ENCODE results near the gene CETN3. TPM values are rescaled to one million over a fixed set of nuclear protein-coding genes. Genes with fewer than 3 reads are reported as not detected.

The CETN3 gene
- total RNA-seq, 1 experiment from 2014 or later = 38.5 TPM

DNA sequence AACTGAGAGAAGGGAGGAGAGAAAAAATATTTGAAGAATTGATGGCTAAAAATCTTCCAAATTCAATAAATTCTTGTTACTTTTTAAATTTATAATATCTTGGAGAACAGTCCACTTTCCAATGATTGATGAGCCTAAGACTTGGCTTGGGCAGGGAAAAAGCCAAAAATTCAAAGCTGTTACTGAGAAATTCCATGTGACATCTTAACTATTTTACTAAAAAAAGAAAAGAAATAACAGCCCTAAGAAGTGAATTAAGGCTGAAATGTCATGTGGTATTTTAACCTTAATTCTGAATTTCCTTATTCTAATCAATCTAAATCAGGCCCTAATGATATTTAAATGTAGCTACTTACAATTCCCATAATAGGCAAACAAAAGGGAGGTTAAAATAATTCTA is 53.4 kb downstream of the CETN3 start:
- Mint-ChIP-seq H3K36me3 (ENCODE audit: insufficient read depth, unreplicated experiment) (no peaks in the 10 kb centered on the region), H3K4me3 (ENCODE audit: unreplicated experiment) (no peak overlapping the region), H3K9me3 (ENCODE audit: unreplicated experiment) (no peaks in the 10 kb centered on the region), H3K27ac (ENCODE audit: unreplicated experiment) (no peak overlapping the region), H3K27me3 (ENCODE audit: insufficient read depth, unreplicated experiment) (no peaks in the 10 kb centered on the region), H3K4me1 (ENCODE audit: low read depth, unreplicated experiment) (no peaks in the 10 kb centered on the region)
- no peaks in the 10 kb centered on the region for H3K36me3 ChIP-seq (ENCODE audit: control insufficient read depth, insufficient read depth, low read length)
- ChIA-PET CTCF (no interaction called here), POLR2A (no interaction called here)
- H3K4me3 ChIP-seq (ENCODE audit: low read depth, low read length) = no peak overlapping the region
- no TSS peak for BruUV-seq (replicated peaks)
- TF ChIP-seq, protein P1, sequence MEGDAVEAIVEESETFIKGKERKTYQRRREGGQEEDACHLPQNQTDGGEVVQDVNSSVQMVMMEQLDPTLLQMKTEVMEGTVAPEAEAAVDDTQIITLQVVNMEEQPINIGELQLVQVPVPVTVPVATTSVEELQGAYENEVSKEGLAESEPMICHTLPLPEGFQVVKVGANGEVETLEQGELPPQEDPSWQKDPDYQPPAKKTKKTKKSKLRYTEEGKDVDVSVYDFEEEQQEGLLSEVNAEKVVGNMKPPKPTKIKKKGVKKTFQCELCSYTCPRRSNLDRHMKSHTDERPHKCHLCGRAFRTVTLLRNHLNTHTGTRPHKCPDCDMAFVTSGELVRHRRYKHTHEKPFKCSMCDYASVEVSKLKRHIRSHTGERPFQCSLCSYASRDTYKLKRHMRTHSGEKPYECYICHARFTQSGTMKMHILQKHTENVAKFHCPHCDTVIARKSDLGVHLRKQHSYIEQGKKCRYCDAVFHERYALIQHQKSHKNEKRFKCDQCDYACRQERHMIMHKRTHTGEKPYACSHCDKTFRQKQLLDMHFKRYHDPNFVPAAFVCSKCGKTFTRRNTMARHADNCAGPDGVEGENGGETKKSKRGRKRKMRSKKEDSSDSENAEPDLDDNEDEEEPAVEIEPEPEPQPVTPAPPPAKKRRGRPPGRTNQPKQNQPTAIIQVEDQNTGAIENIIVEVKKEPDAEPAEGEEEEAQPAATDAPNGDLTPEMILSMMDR (IDR thresholded peaks at IDR 0.05; ENCODE audit: insufficient read depth in 1 of 2, low read depth in 1 of 2, low read length in 1 of 2, severe bottlenecking in 1 of 2, unreplicated experiment in 1 of 2) = no peak
- no peaks in the 10 kb centered on the region for H3K9me3 ChIP-seq
- DNase-seq = no peak
- intact Hi-C loops (cut with micrococcal nuclease; ENCODE audit: unreplicated experiment) = no loop called here
- no peaks in the 10 kb centered on the region for H3K27me3 ChIP-seq (replicated peaks; ENCODE audit: control insufficient read depth, insufficient read depth, low read length)
- H3K4me1 ChIP-seq = 0 out of 2 replicates have a peak, but pooled peaks cover 6% of the 10 kb centered on the region

DNA sequence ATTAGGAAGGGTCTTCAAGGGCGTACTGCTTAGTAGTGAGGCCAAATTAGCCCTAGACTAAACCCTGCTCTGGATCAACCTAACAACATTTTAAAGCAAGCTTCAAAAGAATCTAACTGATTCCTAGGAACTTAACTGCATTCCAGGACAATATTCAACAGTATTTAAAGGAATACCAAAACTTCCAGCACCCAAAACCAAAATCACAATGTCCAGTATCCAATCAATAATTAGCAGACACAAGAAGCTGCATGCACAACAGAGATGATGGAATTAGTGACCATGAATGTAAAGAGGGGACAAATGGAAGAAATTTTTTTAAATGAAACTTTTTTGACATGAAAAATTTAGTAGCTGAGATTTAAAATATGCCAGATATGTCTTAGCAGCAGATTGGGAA is 53.9 kb downstream of the CETN3 start:
- DNase-seq = no peak
- no peaks in the 10 kb centered on the region for H3K36me3 Mint-ChIP-seq (ENCODE audit: insufficient read depth, unreplicated experiment)
- no peaks in the 10 kb centered on the region for H3K27me3 Mint-ChIP-seq (ENCODE audit: insufficient read depth, unreplicated experiment)
- intact Hi-C loops (cut with micrococcal nuclease; ENCODE audit: unreplicated experiment) = no loop called here
- H3K4me1 Mint-ChIP-seq (ENCODE audit: low read depth, unreplicated experiment) = no peaks in the 10 kb centered on the region
- H3K36me3 ChIP-seq (ENCODE audit: control insufficient read depth, insufficient read depth, low read length) = no peaks in the 10 kb centered on the region
- 0 out of 2 replicates have a peak, but pooled peaks cover 6% of the 10 kb centered on the region for H3K4me1 ChIP-seq
- TF ChIP-seq, protein P1 (IDR thresholded peaks at IDR 0.05; ENCODE audit: insufficient read depth in 1 of 2, low read depth in 1 of 2, low read length in 1 of 2, severe bottlenecking in 1 of 2, unreplicated experiment in 1 of 2) = no peak
- no peaks in the 10 kb centered on the region for H3K27me3 ChIP-seq (replicated peaks; ENCODE audit: control insufficient read depth, insufficient read depth, low read length)
- H3K9me3 Mint-ChIP-seq (ENCODE audit: unreplicated experiment) = no peaks in the 10 kb centered on the region
- ChIA-PET CTCF (no interaction called here), POLR2A (no interaction called here)
- no peaks in the 10 kb centered on the region for H3K9me3 ChIP-seq
- no TSS peak for BruUV-seq (replicated peaks)
- H3K4me3 ChIP-seq (ENCODE audit: low read depth, low read length) = no peak overlapping the region
- H3K27ac Mint-ChIP-seq (ENCODE audit: unreplicated experiment) = no peak overlapping the region
- no peak overlapping the region for H3K4me3 Mint-ChIP-seq (ENCODE audit: unreplicated experiment)

DNA sequence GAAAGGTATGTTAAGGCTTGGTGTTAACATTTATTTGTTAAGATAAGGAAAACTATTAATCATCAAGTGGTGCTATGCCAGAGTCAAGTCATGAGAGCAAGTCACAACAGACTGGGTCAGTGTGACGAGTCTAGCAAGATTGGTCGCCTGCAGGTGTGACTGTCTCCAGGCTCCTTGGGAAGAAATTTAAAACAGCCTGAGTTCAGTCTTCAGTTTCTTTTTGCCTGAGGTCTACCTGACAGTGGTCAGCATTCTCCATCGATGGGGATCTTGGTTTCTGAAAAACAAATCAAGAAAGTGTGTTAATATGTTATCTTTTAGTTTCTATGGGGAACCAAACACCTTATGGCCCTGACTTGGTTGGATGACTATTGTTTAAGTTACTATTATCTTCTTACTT is 56.3 kb downstream of the CETN3 start:
- Histone ChIP-seq H3K4me1 (0 out of 2 replicates have a peak, but pooled peaks cover 6% of the 10 kb centered on the region), H3K4me3 (ENCODE audit: low read depth, low read length) (no peak overlapping the region), H3K27me3 (replicated peaks; ENCODE audit: control insufficient read depth, insufficient read depth, low read length) (no peaks in the 10 kb centered on the region), H3K9me3 (no peaks in the 10 kb centered on the region), H3K36me3 (ENCODE audit: control insufficient read depth, insufficient read depth, low read length) (no peaks in the 10 kb centered on the region)
- no TSS peak for BruUV-seq (replicated peaks)
- no peaks in the 10 kb centered on the region for H3K27me3 Mint-ChIP-seq (ENCODE audit: insufficient read depth, unreplicated experiment)
- ChIA-PET CTCF (no interaction called here), POLR2A (no interaction called here)
- H3K27ac Mint-ChIP-seq (ENCODE audit: unreplicated experiment) = no peak overlapping the region
- intact Hi-C loops (cut with micrococcal nuclease; ENCODE audit: unreplicated experiment) = no loop called here
- H3K4me3 Mint-ChIP-seq (ENCODE audit: unreplicated experiment) = no peak overlapping the region
- no peaks in the 10 kb centered on the region for H3K4me1 Mint-ChIP-seq (ENCODE audit: low read depth, unreplicated experiment)
- TF ChIP-seq, protein P1 (IDR thresholded peaks at IDR 0.05; ENCODE audit: insufficient read depth in 1 of 2, low read depth in 1 of 2, low read length in 1 of 2, severe bottlenecking in 1 of 2, unreplicated experiment in 1 of 2) = no peak
- H3K36me3 Mint-ChIP-seq (ENCODE audit: insufficient read depth, unreplicated experiment) = no peaks in the 10 kb centered on the region
- no peaks in the 10 kb centered on the region for H3K9me3 Mint-ChIP-seq (ENCODE audit: unreplicated experiment)
- DNase-seq = no peak
